Epidermal melanocyte (primary cell): ENCODE data around the gene TMEM273.

ENCODE experiments used
- DNase-seq: peaks from one replicate; pipeline ENCODE4 v3.0.0; 2011; ENCODE audit warnings: low spot score; ENCODE audit not compliant: insufficient read length

Gene TMEM273

DNA sequence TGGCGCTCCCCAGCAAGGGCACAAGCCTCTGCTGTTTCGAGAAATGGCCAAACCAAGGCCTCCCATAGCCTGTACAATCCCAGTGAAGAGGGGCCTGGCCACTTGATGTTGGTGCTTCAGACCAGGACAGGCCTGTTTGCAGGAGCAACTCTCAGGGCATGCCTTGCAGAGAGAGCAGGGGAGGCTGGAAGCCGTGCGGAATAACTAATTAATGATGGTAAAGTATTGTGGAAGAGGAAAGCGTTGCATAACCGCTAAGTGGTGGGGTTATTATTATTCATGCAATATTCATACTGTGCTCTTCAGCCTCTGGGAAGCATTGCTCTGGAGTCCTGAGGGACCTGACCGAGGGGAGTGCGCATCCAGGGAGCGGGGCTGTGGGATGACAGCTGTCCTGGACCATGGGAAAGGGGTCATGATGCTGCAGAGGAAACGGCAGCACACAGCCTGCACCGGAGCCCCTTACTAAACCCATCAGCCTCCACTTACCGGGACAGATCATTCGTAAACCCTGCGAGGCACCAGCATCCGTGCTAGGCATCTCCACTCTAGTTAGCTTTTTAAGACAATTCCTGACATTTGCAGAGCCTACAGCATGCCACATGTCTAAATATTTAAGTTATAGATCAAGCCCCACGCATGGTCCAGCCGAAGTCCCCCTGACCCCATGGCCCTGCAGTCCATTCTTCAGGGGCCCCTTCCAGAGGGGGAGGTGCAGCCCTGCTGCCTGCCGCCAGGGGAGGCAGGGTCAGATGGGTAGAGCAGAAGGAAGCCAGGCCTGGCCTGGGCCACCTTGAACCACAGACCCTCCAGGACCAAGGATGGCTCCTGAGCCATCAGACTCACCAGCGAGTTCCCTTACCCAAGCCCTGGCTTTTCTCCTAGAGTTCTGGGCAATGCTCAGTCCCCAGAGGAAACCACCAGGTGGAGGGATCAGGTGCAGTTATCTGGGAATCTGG, 11.6 kb downstream of the TMEM273 start:
- no peak for DNase-seq

DNA sequence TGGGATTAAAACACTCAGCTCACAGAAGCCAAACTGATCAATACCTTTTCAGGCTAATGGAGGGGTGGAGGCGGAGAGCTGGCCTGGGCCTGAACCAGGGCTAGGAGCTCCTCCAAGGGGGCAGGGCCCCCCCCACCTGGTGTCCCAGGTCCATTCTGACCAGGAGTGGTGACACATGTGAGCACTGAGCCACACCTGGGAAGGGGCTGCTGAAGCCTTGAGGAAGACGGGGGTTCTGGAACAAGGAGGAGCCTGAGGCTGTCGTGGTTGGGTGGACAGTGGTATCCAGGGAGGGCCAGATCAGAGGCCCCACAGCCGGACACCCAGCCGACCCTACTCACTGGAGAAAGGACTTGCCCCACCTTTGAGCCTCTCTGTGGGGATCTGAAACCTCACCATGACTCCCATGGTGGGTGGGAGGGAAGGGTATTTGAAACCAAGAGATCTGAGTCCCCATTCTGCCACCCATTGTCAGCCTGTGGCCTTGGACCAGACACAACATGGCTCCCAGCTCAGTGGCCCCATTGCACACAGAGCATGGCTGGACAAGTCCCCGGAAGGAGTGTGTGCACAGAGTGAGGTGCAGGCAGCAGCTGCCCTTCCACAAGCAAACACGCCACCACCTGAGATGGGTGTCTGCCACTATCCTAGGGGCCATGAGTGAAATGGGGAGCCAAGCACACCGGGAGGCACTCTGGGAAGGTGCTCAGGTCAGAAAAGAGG, 12.4 kb downstream of the TMEM273 start:
- no peak for DNase-seq

DNA sequence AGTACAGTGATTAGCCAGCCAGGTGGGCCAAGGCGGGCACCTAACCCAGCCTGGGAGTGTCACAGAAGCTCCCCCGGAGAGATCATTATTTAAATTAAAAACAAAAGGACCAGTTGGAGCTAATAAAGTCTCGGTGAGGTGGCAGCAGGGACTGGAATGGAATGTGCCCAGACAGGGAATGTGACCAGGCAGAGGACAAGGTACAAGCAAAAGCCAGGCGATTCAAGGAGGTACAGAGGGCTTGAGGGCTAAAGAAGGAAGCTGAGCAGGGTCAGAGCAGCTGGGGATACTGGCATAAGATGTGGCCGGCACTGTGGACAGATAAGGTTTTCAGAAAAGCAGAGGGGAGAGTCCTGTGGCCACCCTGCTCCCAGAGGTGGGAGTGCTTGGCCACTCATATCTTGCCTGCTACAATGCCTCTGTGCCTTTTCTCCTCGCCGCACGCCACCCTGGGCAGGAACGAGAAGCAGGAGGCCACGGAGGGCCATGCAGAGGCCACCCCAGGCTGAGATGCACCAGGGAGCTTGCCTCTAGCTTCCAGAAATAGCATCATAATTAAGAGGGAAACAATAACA, 13.2 kb downstream of the TMEM273 start:
- DNase-seq, result no peak

DNA sequence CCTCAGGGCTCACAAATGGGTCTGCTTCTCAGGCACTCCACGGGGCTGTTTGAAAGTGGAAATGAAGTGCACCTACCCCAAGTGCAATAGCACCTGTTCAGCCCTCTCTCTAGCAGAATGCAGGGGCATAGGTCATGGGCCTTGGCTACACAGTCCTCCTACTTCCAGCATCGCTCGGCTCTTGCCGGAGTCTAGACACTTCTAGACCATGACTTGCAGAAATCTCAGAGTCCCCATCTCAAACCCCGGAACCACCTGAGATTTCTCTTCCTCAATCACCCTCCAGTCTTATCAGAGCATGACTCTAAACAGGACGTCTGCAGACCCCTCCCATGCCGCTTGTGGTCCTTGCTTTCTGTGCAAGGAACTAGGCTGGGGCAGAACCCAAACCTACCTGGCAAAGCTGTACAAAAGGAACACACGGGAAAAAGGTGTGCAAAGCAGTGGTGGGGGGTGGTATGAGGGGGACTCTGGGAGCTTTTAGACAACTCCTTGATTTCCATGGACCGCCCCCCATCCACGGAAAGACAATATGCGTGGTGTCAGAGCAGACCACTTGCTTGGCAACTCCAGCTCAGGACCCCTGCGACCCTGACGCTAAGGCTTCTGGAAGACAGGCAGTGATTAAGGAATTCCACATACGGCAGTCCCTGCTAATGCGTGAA, 13.8 kb downstream of the TMEM273 start:
- DNase-seq, result no peak

DNA sequence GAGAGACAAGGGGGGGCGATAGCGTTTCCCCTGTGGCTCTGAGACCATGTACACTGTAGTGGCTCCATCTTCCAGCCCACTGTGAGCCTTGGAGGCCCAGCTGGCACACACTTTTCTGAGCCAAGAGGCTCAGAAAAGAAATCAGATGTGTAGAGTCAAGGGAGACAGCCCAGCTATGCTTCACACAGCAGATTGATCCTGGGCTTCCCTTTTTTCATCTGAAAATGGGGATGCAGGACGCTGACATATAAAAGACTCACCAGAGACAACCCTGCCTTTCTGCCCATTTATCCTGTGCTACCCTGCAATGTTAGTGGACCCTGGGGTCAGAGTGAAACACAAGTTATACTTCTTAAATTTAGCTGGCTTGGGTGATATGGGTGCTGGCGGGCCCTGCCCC, 14.3 kb downstream of the TMEM273 start:
- DNase-seq, result no peak

DNA sequence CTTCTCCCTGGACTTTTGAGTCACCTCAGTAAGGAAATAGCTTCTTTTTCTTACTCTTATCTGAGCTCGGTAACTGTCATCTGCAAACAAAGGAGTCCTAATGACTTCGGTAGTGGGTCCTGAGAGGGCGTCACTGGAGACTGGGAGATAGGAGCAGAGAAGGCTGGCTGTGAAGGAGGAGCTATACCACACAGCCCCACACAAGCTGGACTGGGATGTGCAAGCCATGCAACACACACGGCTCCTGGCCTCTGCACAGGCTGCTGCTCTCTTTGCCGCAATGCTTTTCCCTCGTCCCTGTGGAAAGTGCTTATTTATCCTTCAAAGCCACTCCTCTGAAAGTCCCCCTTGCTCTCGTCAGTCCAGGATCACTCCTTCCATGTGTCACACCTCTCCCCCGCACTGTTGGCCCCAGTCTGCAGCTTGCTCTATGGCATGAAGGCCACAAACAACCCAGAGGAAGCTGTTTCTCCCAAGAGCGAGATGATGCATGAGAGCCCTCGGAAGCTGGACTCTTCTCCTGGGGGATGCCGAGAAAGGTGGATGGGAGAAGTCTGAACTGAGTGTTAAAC, 14.9 kb downstream of the TMEM273 start:
- no peak for DNase-seq

DNA sequence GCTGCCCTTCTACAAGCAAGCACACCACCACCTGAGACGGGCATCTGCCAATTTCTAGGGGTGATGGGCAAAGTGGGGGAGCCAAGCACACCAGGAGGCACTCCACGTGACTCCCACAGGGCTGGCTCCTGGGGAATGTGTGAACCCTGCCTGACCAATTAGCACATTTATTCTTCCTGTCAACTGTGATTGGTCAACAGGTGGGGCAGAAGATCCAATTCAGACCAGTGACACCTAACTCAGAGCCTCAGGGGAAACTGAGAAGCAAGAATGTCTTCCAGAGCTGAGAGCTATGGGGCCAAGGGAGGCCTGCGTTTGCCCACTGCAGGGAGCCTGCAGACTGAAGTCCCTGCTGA, 15.4 kb downstream of the TMEM273 start:
- no peak for DNase-seq

DNA sequence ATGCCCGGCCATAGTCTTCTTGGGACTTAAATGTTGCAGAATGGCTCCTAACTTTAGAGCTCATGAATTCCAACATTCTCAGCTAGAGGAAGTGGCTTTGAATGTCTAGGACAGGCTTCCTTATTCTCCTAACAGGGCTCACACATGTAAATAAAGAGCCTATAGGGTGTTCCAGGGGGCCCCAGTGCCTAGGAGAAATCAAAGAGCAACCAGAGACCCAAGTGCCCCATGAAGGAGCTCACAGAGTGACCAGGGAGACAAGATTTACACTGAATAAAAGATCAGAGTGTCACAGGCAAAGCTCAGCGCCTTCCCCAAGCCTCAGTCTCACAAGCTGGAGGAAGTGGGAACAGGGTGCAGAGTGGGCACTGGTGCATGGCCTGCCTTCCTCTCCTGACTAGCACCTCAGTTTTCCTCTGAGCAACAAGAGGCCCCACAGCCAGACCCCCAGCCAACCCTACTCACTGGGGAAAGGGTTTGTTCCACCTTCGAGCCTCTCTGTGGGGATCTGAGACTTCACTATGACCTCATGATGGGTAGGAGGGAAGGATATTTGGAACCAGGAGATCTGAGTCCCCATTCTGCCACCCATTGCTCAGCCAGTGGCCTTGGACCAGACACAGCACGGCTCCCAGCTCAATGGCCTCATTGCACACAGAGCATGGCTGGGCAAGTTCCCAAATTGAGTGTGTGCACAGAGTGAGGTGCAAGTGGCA, 16.0 kb downstream of the TMEM273 start:
- no peak for DNase-seq

DNA sequence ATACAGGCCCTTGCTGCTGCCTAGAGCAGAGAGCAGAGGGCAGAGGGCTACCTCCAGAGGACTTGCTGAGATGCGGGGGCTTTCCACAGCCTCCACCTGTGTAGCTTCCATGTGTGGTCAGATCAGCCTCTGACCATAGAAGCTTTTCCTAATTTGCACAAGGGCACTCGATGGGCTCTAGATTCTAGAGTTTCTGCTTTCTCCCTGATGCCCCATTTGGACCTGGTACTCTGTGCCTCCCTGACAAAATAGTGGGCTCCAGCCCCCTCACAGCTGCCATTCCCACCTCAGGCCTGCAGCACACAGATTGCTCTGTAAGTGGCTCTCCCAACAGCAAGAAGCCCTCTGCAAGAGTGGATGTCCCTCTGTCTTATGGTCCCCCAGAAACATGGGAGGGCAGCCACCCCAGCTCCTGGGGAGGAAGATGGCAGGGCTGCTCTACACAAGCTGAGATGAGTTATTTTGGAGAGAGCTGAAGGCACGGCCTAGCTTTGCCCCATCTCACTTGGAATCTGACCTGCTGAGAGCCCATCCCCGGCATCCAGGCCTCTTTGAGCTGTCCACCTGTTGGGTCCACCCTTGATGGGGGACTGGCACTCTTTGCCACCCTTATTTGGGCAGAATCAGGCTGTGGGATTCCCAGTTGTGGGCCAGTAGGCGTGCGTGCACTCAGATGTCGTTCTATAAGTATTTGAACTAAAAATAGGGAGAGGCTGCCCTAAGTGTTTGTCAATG, 16.7 kb downstream of the TMEM273 start:
- DNase-seq, result no peak

DNA sequence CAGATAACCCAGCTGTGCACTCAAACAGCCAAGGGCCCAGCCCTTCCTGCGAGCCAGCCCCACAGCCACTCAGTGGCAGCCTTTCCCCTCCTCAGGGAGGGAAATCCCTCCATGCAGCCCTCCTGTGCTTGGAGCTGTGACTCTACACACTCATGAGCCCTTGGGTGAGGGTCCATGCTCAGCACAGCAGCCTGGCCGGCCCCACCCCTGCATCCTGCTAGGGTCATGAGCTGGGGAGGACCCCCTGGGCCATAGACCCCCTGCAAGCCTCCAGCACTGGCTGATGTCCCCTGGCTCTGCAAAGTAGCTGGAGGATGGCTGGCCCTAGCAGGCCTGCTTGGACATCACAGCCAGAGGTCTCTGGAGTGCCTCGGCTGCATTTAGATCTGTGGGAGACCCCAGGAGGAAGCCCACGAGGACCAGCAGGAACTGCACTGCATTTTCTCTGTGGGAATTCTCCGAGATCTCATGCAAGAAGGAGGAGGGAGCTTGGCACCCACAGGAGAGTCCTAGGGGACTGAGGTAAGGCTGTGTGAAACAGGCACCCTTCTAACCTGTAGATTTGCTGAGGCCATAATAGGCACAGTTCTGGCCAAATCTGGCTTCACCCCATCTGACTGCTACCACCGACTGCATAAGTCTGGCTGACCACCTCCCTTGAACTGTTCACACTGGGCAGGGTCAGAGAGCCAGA, 17.4 kb downstream of the TMEM273 start:
- DNase-seq, result no peak

DNA sequence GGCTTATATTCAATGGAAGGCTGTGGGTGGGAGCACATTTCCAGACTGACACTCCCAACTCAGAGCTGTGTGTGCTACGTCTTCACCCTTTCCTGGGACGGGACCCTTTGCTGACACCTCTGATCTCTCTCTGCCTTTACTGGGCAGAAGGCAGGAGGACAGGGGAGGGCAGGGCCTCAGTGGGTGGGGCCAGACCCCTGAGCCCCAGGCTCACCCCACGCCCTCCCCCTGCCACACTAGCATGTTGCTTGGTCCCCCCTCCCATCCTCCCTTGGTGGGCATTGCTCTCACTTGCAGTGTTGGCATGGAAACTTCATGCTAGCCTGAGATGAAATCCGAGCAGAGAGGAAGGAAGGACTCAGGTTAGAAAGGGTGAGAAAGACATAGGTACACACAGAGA, 18.4 kb downstream of the TMEM273 start:
- DNase-seq, result no peak

DNA sequence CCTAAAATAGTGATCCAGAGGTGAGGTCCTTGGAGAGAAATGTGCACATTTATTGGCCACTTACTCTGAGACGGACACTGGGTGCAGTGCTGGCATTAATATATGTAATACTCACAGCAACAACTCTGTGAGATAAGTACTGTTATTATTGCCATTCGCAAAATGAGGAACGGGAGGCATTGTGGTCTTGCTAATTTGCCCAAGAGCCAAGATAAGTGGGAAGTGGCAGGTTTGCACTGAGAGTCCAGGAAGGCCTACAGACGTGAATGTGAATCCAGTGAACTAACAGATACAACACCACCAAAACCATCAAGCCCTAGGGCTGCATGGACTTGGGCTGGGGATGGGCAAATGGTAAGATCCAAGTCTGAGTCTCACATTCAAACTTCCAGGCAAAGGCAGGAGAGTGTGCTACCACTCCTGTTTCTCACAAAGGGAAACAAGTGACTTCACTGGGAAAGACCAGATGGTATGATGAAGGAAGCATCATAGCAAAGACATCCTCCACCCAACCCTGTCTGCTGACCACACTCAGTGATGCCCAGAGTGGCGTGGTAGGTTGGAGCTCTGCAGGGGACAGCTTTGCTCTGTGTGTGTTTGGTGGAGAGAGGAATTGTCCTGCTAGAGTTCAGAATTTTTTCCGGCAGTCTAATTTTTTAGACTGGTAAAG, 19.2 kb downstream of the TMEM273 start:
- DNase-seq, result no peak

DNA sequence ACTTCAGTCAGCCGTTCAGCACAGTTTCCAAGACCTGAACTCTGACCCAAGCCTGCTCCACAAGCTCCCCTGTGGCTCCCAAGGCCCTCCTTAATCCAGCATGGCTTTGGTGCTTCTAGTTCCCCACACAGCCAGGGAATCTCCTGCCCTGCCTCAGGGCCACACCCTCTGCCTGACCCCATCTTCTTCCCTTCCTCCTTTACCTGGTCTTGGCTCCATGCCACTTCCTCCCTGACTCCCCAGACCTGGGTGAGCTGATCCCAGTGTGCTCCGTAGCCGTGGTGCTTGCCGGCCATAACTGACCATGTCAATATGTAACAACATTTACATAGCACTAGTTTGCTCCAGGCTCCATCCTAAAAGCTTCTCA, 20.0 kb downstream of the TMEM273 start:
- DNase-seq, result no peak

DNA sequence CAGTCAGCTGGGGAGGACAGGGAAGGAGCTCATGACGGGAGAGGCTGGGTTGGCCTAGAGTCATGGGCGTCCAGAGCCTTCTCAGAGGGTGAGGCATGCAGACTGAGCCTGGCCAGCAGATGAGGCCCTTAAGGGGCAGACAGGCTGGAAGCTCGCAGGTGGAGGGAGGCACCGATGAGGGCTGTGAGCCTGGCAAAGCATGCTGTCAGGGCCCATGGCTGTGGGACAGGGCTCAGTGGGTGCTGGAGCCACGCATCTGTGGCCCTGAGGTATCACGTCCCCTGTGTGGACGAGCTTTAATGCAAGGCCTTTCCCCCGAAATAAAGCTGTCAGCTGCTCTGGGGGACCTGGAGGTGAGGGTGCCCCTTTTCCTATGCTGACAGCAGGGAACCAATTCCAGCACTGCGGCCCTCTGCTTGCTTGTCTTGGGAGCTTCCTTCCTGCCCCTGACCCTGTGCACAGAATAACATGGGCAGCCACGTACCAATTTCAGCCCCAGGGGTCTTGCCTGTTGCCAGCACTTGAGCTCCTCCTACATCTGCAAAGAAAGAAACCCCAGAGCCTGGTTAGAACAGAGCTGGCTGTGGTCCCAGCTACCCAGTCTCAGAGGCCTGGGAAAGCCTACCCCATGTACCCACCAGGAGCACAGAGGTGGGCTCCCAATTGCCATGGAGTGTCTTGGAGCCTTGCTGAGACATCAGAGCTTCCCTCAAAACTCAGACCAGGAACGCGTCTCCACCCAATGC, 20.6 kb downstream of the TMEM273 start:
- no peak for DNase-seq

DNA sequence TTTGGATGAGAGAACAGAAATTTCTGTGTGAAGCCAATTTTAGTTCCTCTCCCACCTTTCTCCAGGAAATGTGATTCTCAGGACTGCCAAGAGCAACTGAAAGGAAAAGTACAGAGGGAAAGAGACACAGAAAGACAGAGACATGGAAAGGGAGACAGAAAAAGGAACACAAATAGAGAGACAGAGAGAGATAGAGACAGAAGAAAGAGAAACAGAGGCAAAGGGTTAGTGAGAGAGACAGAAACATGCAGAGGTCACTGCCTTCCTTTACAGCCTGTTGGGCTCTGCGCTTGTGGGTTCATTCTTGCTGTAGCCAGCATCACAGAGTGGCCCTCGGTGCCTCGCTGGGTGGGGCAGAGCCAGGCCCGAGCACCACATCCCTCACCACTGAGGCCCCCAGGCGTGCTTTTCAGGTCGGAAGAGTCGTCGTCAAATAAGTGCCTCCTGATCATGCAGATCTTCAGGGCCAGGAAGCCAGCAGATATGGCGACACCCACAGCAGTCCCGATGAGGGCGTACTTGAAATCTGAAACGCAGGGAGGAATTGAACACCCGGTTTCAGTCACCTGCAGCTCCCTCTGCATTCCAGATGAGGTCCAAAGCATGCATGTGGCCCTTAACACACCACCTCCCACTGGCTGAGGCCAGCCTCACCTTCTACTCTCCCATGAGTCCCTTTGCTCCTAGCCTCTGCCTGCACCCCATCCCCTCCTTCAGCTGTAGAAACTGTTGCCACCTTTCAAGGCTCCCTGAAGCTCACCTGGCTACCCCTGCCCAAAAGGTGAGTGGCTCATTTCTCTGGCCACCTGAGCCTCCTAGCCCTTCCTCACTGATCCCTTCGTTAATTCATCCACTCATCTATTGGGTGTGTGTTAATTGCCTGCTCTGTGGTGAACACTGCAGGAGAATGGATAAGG, 21.4 kb downstream of the TMEM273 start:
- no peak for DNase-seq

DNA sequence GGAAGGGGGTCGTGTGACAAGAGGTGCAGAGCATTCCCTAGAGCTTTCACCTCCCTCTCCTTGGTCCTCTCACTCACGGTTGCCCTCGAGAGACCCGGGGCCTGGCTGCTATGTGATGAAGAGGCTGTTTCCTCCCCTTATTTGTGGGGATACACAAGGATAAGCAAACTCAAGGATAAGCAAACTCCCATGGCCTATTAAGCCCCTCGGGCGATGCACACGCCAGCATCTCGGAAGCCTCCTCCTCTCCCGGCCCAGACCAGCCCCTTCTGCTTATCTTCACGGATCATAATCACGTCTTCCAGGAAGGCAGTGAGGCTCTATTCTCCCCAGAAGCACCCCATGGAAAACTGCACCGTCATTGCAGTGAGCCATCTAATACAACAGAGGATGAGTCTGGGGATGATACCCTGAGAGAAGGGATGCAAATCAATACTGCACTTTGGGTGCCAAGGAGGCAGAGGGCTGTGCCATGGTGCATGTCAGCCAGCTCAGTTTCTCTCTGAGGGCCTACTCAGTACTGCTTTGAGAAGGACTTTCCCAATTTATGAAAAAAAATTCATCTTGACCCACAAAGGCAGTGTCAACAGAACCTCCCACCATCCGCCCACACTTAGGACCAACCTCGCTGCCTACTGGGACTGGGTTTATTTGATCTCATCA, 22.2 kb downstream of the TMEM273 start:
- DNase-seq, result no peak

DNA sequence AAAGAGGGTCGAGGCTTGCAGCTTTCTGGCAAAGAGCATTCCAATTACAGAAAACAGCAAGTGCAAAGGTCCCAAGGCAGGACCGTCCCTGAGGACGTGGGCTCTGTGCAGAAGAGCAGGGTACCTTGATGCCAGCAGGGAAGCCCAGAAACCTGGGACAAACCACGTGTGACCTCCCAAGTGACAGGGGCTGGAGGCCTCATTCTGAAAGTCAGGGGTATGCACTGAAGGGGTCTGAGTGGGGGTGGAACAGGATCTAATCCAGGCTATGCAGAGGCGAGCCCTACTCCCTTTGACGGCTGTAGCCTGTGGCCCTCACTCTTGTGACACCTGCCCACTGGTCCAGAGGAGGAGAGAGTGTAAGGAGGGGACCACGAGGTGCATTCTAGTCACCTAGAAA, 22.9 kb downstream of the TMEM273 start:
- DNase-seq, result no peak
